NCI-H510A treated with DMSO at 0.1 percent for 48 hours (cell line): ENCODE measurements around the gene BAIAP2L1.
"Not testable (repeated sequence)": the region's sequence is repeated elsewhere in the genome, so short reads cannot be mapped to it uniquely, and the experiment has no call there.

ENCODE experiments used
- DNase-seq: peaks from one replicate; lab custom pipeline; 2025; lab: John Stamatoyannopoulos, UW

BAIAP2L1 gene

DNA sequence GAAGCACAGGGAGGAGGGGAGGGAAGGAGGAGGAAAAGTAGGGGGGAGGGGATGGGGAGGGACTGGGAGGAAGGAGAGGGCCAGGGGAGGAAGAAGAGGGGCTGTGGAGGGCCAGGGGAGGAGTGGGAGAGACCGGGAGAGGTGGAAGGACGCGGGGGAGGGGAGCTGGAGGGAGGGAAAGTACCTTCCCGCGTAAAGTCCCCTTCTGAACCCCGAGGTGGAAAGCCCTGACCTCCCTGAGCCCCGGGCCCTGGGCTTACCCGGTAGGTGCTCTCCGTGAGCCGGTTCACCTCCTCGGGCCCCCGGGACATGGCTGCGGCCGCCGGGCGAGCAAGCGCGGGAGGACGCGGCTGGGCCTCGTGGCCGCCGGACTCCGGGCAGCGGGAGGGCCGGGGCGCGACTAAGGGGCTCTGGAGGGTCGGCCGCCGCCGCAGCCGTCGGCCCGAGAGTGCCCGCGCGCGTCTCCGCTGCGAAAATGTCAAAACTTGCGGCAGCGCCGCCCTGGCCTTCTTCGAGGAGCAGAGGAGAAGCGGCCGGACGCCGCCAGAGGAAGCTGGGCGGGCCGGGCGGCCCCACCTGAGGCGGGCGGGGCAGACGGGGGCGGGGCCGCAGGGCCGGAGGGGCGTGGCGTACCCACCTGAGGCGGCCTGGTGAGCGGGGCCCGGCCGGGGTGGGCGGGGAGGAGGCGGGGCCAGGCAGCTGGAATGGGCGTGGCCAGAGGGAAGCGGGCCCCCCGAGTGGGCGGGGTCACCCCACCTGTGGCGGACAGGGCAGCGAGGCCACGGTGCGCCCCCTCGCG lies at the start of gene BAIAP2L1:
BAIAP2L1 (minus strand) TSS at position 549 of the 799 bp plus-strand sequence; CDS start at position 311, 238 bp downstream.
- peak; percentile 72 for DNase-seq

GRCh38 chr7:98448766-98449165 lies 47.9 kb upstream of the BAIAP2L1 start:
- DNase-seq = no peak

DNA sequence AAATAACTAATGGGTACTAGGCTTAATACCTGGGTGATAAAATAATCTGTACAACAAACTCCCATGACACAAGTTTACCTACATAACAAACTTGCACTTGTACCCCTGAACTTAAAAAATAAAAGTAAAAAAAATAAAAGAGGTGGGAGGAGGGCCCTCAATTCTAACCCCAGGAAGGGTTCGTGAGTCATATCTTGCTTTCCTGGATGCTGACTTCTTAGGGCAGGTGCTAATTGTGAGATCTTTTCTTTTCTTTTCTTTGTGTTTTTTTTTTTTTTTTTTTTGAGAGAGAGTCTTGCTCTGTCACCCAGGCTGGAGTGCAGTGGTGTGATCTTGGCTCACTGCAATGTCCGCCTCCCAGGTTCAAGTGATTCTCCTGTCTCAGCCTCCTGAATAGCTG lies 40.1 kb upstream of the BAIAP2L1 start:
- not testable (repeated sequence) for DNase-seq

- no peak for DNase-seq
These were observed 38.6 kb upstream of the BAIAP2L1 start for GRCh38 chr7:98439484-98439883.

DNA sequence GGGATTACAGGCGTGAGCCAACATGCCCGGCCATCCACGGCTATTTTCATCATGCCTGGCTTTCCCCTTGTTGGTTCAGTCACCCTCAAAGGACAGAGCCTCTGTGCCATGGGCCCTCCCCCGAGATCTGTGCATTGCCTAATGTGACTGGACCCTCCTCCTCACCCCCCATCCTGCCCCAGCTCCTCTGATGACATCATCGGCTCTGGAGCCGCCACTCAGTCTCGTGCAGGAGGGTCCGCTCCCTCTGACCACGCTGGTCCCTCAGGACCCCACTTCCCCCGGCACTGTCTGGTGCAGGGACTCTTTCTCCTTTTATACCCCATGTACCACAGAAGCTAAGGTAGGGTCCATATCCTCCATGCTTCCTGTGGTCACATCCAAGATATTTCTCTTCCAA lies 33.2 kb upstream of the BAIAP2L1 start:
- no peak for DNase-seq

DNA sequence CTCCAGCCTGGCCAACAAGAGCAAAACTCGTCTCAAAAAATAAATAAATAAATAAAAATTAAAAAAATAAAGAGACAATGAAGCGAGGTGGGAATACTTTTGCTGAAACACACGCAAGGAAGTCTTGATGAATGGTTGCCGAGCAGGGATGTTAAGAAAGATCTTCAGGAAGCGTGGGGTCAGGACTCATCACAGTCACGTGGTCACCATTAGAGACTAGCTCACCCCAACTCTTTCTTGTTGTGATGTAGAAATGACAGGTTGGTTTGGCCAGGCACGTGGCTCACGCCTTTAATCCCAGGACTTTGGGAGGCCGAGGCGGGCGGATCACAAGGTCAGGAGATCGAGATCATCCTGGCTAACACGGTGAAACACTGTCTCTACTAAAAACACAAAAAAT lies 28.9 kb upstream of the BAIAP2L1 start:
- DNase-seq = no peak

DNA sequence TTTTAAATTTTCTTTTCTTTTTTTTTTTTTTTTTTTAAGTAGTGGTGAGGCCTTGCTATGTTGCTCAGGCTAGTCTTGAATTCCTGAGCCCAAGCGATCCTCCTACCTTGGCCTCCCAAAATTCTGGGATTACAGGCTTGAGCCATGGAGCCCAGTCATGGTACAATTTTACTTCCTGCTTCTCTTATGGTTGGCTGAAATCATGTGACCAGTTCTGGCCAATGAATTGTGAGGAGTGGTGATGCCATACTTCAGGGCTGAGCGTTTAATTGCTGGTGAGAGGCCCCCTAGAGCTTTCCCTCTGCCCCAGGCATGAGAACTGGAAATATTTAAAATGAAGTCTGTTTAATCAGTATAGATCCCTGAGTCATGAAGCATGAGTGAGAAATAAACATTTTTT lies 22.2 kb upstream of the BAIAP2L1 start:
- peak; percentile 0 for DNase-seq

GRCh38 chr7:98420966-98421612 lies 20.2 kb upstream of the BAIAP2L1 start:
- DNase-seq = peak; percentile 76

DNA sequence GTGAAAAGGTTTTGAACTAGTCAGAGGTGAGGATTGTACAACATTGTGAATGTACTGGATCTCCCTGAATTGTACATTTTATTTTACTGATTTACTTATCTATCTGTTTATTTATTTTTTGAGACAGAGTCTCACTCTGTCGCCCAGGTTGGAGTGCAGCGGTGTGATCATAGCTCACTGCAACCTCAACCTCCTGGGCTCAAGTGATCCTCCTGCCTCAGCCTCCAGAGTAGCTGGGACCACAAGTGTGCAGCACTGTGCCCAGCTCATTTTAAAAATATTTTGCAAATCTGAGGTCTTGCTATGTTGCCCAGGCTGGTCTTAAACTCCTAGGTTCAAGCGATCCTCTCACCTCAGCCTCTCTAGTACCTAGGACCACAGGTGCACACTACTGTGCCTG lies 19.1 kb upstream of the BAIAP2L1 start:
- DNase-seq = not testable (repeated sequence)

DNA sequence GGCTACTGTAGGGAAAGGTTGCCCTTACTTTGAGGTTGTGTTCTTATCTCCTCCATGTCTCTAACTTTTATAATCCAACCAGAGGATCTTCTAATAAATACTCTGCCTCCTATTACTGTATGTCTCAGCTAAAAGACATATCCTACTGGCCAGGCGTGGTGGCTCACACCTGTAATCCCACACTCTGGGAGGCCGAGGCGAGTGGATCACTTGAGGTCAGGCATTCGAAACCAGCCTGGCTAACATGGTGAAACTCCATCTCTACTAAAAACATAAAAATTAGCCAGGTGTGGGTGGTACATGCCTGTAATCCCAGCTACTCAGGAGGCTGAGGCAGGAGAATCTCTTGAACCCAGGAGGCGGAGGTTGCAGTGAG lies 18.4 kb upstream of the BAIAP2L1 start:
- not testable (repeated sequence) for DNase-seq

GRCh38 chr7:98418636-98419315 lies 17.9 kb upstream of the BAIAP2L1 start:
- no peak for DNase-seq

DNA sequence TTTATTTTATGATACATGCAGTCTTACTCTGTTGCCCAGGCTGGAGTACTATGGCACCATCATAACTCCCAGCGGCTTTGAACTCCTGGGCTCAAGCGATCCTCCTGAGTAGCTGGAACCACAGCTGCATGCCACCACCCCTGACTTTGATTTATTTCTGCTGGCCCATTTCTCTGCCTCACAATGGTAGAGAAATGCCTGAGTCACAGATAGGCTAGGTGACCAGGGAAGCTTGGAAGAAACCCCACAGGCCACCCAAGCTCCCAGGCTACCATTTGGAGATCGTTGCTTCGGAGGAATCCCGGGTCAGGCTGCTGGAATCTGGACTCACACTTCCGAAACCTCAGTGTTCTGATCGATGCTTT lies 17.4 kb upstream of the BAIAP2L1 start:
- DNase-seq = no peak

DNA sequence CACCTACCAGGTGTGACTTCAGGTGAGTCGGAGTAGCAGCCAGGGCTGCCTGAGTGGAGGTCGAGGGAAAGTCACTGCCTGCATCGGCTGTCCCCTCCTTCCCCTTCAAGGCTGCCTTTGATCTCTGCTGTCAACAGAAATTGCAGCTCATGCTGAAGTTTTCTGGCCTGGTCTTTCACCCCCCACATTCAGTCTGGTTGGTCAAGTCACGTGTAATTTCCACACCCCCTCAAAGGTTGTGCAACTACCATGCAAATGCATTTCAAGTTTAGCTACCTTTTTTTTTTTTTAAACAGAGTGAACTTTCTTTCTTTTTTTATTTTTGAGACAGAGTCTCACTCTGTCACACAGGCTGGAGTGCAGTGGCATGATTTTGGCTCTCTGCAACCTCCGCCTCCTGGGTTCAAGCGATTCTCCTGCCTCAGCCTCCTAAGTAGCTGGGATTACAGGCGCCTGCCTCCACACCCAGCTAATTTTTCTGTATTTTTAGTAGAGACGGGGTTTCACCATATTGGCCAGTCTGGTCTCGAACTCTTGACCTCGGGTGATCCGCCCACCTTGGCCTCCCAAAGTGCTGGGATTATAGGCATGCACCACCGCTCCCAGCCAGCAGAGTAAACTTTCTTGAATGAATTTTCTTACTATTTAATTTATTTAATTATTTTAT lies 16.8 kb upstream of the BAIAP2L1 start:
- not testable (repeated sequence) for DNase-seq

DNA sequence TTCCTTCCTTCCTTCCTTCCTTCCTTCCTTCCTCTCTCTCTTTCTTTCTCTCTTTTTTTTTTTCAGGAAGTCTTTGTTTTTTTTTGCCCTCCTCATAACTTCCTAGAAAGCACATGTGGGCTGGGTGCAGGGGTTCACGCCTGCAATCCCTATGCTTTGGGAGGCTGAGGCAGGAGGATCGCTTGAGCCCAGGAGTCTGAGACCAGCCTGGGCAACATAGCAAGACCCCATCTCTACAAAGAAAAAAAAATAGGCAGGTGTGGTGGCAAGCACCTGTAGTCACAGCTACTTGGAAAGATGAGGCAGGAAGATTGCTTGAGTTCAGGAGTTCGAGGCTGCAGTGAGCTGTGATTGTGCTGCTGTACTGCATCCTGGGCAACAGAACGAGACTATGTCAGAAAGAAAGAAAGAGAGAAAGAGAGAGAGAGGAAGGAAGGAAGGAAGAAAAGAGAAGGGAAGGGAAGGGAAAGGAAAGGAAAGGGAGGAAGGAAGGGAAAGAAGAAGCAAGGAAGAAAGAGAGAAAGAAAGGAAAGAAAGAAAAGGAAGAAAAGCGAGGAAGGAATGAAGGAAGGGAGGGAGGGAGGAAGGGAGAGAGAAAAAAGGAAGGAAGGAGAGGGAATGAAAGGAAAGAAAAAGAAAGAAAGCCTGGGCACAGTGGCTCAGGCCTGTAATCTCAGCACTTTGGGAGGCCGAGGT lies 13.5 kb upstream of the BAIAP2L1 start:
- DNase-seq = no peak

DNA sequence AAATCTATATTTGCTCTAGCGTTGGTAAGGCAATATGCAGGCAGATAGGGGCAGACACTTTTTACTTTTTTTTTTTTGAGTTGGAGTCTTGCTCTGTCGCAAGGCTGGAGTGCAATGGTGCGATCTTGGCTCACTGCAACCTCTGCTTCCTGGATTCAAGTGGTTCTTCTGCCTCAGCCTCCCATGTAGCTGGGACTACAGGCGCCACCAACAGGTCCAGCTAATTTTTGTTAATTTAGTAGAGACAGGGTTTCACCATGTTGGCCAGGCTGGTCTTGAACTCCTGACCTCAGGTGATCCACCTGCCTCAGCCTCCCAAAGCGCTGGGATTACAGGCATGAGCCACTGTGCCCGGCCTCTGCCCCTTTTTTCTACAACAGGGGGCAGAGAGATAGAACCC lies 12.8 kb upstream of the BAIAP2L1 start:
- DNase-seq = not testable (repeated sequence)

- DNase-seq = no peak
These were observed 9.0 kb upstream of the BAIAP2L1 start for GRCh38 chr7:98409843-98410242.

DNA sequence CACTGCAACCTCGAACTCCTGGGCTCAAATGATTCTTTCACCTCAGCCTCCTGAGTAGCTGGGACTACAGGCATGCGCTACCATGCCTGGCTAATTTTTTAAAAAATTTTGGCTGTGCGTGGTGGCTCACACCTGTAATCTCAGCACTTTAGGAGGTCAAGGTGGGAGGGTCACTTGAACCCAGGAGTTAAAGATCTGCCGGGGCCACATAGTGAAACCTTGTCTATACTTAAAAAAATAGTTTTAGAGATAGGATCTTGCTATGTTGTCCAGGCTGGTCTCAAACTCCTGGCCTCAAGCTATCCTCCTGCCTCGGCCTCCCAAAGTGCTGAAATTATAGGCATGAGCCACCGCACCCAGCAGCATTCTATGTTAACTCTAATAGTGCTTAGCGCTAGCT lies 7.3 kb upstream of the BAIAP2L1 start:
- not testable (repeated sequence) for DNase-seq

DNA sequence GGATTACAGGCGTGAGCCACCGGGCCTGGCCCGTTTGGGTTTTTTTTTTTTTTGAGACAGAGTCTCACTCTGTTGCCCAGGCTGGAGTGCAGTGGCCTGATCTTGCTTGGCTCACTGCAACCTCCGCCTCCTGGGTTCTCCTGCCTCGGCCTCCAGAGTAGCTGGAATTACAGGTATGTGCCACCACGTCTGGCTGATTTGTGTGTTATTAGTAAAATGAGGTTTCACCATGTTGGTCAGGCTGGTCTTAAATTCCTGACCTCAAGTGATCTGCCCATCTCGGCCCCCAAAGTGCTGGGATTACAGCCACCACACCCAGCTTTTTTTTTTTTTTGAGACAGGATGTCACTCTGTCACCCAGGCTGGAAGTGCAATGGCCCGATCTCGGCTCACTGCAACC lies 5.9 kb upstream of the BAIAP2L1 start:
- DNase-seq = no peak

DNA sequence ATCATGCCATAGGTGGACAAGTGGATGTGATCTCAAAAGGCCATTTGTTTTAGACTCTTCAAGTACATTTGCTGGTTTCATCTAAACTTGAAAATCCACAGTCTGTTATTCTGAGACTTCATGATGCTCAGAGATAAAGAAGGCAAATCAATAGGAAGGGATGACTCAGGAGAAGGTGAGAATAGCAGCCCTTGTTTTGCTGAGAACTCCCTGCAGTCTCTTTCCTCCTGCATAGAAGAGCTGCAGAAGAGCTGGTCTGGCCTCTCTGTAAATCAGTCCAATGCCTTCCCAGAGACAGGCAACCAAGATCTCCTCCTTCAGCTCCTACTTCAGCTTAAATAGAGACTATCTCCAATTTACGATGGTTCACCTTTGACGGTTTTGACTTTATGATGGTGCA lies 4.0 kb upstream of the BAIAP2L1 start:
- DNase-seq = no peak

- no peak for DNase-seq
These were observed 874 bp downstream of the BAIAP2L1 start for GRCh38 chr7:98399890-98400541.

GRCh38 chr7:98399462-98399861 lies 1.4 kb downstream of the BAIAP2L1 start:
- DNase-seq = peak; percentile 27
